K562 treated with DMSO at 1 percent for 12 hours (cell line): ENCODE results near the gene OR2J2. TPM values are rescaled to one million over a fixed set of nuclear protein-coding genes. Genes with fewer than 3 reads are reported as not detected.

Experiments
- total RNA-seq: library from RNA; unstranded; fragments of 300-600 nt; gene quantifications from 2 replicates; pipeline ENCODE4 v1.2.3, GENCODE V29; 2022; ENCODE audit not compliant: insufficient read depth

OR2J2 gene
- total RNA-seq, result not detected in 2 replicates

GRCh38 chr6:29170607-29171006 is at the start of gene OR2J2:
TSS of gene OR2J2 (plus strand) at chr6:29170907. CDS start at chr6:29173636, 2,729 bp downstream.

Other genes starting within 250 kb of the OR2J2 start
- gene TRIM27, start 246.9 kb upstream of the OR2J2 start, total RNA-seq, result 81.8 and 119 TPM in 2 replicates
- gene ZNF311, start 165.6 kb upstream of the OR2J2 start, total RNA-seq, result 5.9 and 9.1 TPM in 2 replicates
- gene OR2W1, start 125.7 kb upstream of the OR2J2 start, total RNA-seq, result not detected in 2 replicates
- gene OR2B3, start 83.6 kb upstream of the OR2J2 start, total RNA-seq, result not detected in 2 replicates
- gene OR2J1, start 71.4 kb upstream of the OR2J2 start, total RNA-seq, result not detected in 2 replicates
- not detected in 2 replicates for gene OR2J3, start 62.8 kb upstream of the OR2J2 start, total RNA-seq
- not detected in 2 replicates for gene OR14J1, start 130.8 kb downstream of the OR2J2 start, total RNA-seq
- gene OR5V1, start 198.0 kb downstream of the OR2J2 start, total RNA-seq, result not detected in 2 replicates
- not detected in 2 replicates for gene OR12D3, start 204.4 kb downstream of the OR2J2 start, total RNA-seq
- not detected in 2 replicates for gene OR12D2, start 224.7 kb downstream of the OR2J2 start, total RNA-seq
- gene OR12D1, start 244.0 kb downstream of the OR2J2 start, total RNA-seq, result not detected in 2 replicates